Measurements from ENCODE around the gene LRRN2. TPM values are rescaled to one million over a fixed set of nuclear protein-coding genes. Genes with fewer than 3 reads are reported as not detected.

The LRRN2 gene
- total RNA-seq, 1 experiment from 2014 or later = 5.8 TPM

GRCh38 chr1:204662530-204662929, 23.0 kb downstream of the LRRN2 start:
- Histone ChIP-seq H3K27ac (ENCODE audit: insufficient read length, low read depth, low read length) (no peak overlapping the region), H2BK120ac (ENCODE audit: low read depth, low read length, poor library complexity, severe bottlenecking) (no peak overlapping the region), H3K27me3 (ENCODE audit: insufficient read depth, low read length) (no peaks in the 10 kb centered on the region), H4K5ac (ENCODE audit: insufficient read length, low read depth, low read length) (no peak overlapping the region), H3K4ac (ENCODE audit: low read depth, low read length) (no peak overlapping the region), H3K79me2 (ENCODE audit: insufficient read depth, low read length) (no peaks in the 10 kb centered on the region), H2AK5ac (ENCODE audit: insufficient read length, low read length) (no peak overlapping the region), H4K20me1 (ENCODE audit: control insufficient read depth, insufficient read depth, insufficient read length) (no peaks in the 10 kb centered on the region), H3K56ac (ENCODE audit: insufficient read length, low read depth, low read length) (no peak overlapping the region), H4K8ac (replicated peaks; ENCODE audit: insufficient read length, low read depth, low read length) (no peak overlapping the region), H3K23me2 (ENCODE audit: insufficient read length, low read depth, low read length, poor library complexity, severe bottlenecking) (no peaks in the 10 kb centered on the region), H2BK15ac (ENCODE audit: low read depth, low read length) (no peak overlapping the region), H3T11ph (ENCODE audit: low read length) (no peak overlapping the region), H3K14ac (ENCODE audit: insufficient read depth, low read length) (no peak overlapping the region), H3K4me1 (ENCODE audit: insufficient read depth, low read length) (no peaks in the 10 kb centered on the region), H2BK12ac (ENCODE audit: insufficient read length, low read depth, low read length) (no peak overlapping the region), H3K18ac (ENCODE audit: insufficient read length, low read depth, low read length) (no peak overlapping the region), H3K79me1 (ENCODE audit: insufficient read depth, low read depth, low read length, poor library complexity, severe bottlenecking) (no peaks in the 10 kb centered on the region), H3K4me2 (ENCODE audit: insufficient read depth, insufficient read length, low read length) (no peak overlapping the region), H2AFZ (ENCODE audit: low read length) (no peak overlapping the region), H3K9me3 (ENCODE audit: control insufficient read depth, low read depth, low read length) (no peaks in the 10 kb centered on the region), H4K91ac (ENCODE audit: insufficient read length, low read depth, low read length) (no peak overlapping the region), H3K9ac (ENCODE audit: extremely low read depth, insufficient read length, low read length) (no peak overlapping the region), H3K23ac (ENCODE audit: insufficient read length, low read depth, low read length) (no peak overlapping the region), H2BK20ac (ENCODE audit: low read depth, low read length, poor library complexity, severe bottlenecking) (no peak overlapping the region), H2BK5ac (ENCODE audit: insufficient read length, low read length) (no peak overlapping the region)
- Mint-ChIP-seq H3K9me3 (no peaks in the 10 kb centered on the region), H3K36me3 (ENCODE audit: insufficient read depth in 1 of 3, low read depth in 3 of 3) (no peaks in the 10 kb centered on the region), H3K4me3 (no peak overlapping the region), H3K4me1 (peaks cover 7 to 14% of the 10 kb centered on the region in 2 experiments), H3K27ac (no peak overlapping the region), H3K27me3 (ENCODE audit: low read depth) (peaks cover 2% of the 10 kb centered on the region)
- DNase-seq = no peak
- no peak for TF ChIP-seq CTCF (conservative IDR thresholded peaks at IDR 0.05)
